ENCODE measurements around the gene MED9. TPM values are rescaled to one million over a fixed set of nuclear protein-coding genes. Genes with fewer than 3 reads are reported as not detected.

MED9 gene
- total and polyA plus RNA-seq, 2 of the 4 experiments (the other 2 are of a cell fraction): 6.1 to 10.1 TPM

GRCh38 chr17:17498606-17499301, 22.0 kb downstream of the MED9 start:
- no peak overlapping the region for H3K27ac ChIP-seq (ENCODE audit: insufficient read depth, low read length)
- intact Hi-C loops (cut with micrococcal nuclease) (loop anchor here (5.0 kb wide), 1 partner anchor 114 kb away; no protein-coding TSS in a partner anchor), in situ Hi-C loops (cut with MboI; ENCODE audit: low sequenced_read_pairs) (loop anchor here (5.0 kb wide), 2 partner anchors 141 to 144 kb away; no protein-coding TSS in a partner anchor), dilution Hi-C loops (cut with HindIII; ENCODE audit: low sequenced_read_pairs, unreplicated experiment) (no loop called here)
- TF ChIP-seq POLR2A (IDR thresholded peaks at IDR 0.05; ENCODE audit: low read depth, low read length): no peak
- TF ChIP-seq FOS (IDR thresholded peaks at IDR 0.05; ENCODE audit: low read depth, low read length): no peak
- ChIA-PET CTCF (interaction anchor here (0.6 kb wide), 1 partner anchor 48 kb away, joined by 3 read pairs; no protein-coding TSS in a partner anchor), POLR2A (ENCODE audit: unreplicated experiment) (no interaction called here)
- ATAC-seq (ENCODE audit: low read depth) (no peak), DNase-seq (no peak)
- no peaks in the 10 kb centered on the region; the same call in 1 of the 2 replicates for H3K9me3 ChIP-seq (ENCODE audit: control insufficient read depth, insufficient read depth, low read length)
- no peak overlapping the region for H4K8ac ChIP-seq (ENCODE audit: low read depth in 2 of 2, low read length in 2 of 2)
- no peak overlapping the region for H2AK5ac ChIP-seq (ENCODE audit: low read depth, low read length)
- H3K18ac ChIP-seq (ENCODE audit: low read depth, low read length): no peak overlapping the region
- H4K5ac ChIP-seq (ENCODE audit: low read depth, low read length): no peak overlapping the region
- H3K4me2 ChIP-seq (ENCODE audit: low read depth, low read length): no peak overlapping the region
- H2BK20ac ChIP-seq (ENCODE audit: low read depth, low read length): no peak overlapping the region
- no peak overlapping the region for H2AFZ ChIP-seq (replicated peaks; ENCODE audit: low read length, poor library complexity)
- H3K4me1 ChIP-seq (ENCODE audit: control insufficient read depth, insufficient read depth, low read length): peaks cover 7% of the 10 kb centered on the region; the same call in 1 of the 2 replicates
- no TSS peak for BruUV-seq (replicated peaks)
- H3K56ac ChIP-seq (ENCODE audit: extremely low read depth, insufficient read depth, low read length): no peak overlapping the region
- H3K23ac ChIP-seq (ENCODE audit: low read depth, low read length): no peak overlapping the region
- no peak overlapping the region for H2BK15ac ChIP-seq (ENCODE audit: low read depth, low read length)
- no peak overlapping the region for H3K4ac ChIP-seq (ENCODE audit: low read depth, low read length)
- peaks cover 3% of the 10 kb centered on the region; the same call in 1 of the 2 replicates for H3K27me3 ChIP-seq (ENCODE audit: control insufficient read depth, insufficient read depth, low read length)
- peaks cover 0 to 6% of the 10 kb centered on the region in 2 experiments; a peak in 1 of 4 replicates for H3K79me1 ChIP-seq (ENCODE audit: low read depth in 1 of 2, low read length in 2 of 2)
- no peak overlapping the region for H3K14ac ChIP-seq (replicated peaks; ENCODE audit: low read depth, low read length)
- WGBS, 2 experiments (ENCODE audit: extremely low coverage in 2 of 2, insufficient read length in 1 of 2): 83% methylated on average over 7 of the region's 16 CpGs; no CpG with 5 or more reads in 1 of the 2 experiments
- no peak overlapping the region for H3K9ac ChIP-seq (ENCODE audit: low read depth, low read length)
- H3K9me1 ChIP-seq (ENCODE audit: insufficient read depth, low read length): no peaks in the 10 kb centered on the region
- no peak overlapping the region for H2BK120ac ChIP-seq (ENCODE audit: low read depth, low read length)
- no peak overlapping the region for H2AK9ac ChIP-seq (replicated peaks; ENCODE audit: low read depth, low read length, poor library complexity)
- no peak overlapping the region for H3K4me3 ChIP-seq (ENCODE audit: insufficient read depth, low read depth, low read length)
- no peaks in the 10 kb centered on the region for H3K36me3 ChIP-seq (ENCODE audit: control insufficient read depth, insufficient read depth, low read length)
- H2BK5ac ChIP-seq (ENCODE audit: low read depth, low read length, poor library complexity, severe bottlenecking): no peak overlapping the region
- H4K91ac ChIP-seq (ENCODE audit: insufficient read depth, low read depth, low read length): no peak overlapping the region
- H4K20me1 ChIP-seq (ENCODE audit: insufficient read depth, low read length): peaks cover 7% of the 10 kb centered on the region; the same call in 1 of the 2 replicates
